IMR-90 (cell line): ENCODE data around the gene SGCA. TPM values are rescaled to one million over a fixed set of nuclear protein-coding genes. Genes with fewer than 3 reads are reported as not detected.
A peak's percentile ranks its signal among the peaks of the same experiment; 100 is the strongest.

Experiments used
- ATAC-seq: fragments of 200-7000 bp; cut with Tn5 transposase; 2 replicates; pipeline ENCODE4 v1.9.1; 2020; ENCODE audit warnings: low read depth, mild to moderate bottlenecking, moderate library complexity
- BruUV-seq: library from RNA; stranded (reverse); fragments of 400-500 nt; replicated peaks from 2 replicates; lab custom pipeline; 2021; lab: Mats Ljungman, UMichigan
- CTCF ChIA-PET: fragments of 300-600 bp; formaldehyde crosslinking; extraction: SDS; loops from one replicate; lab custom pipeline; 2021; ENCODE audit warnings: antibody characterized with exemption; lab: Yijun Ruan, JAX
- POLR2A ChIA-PET: fragments of 300-600 bp; sonication (Branson Sonifier 250); formaldehyde crosslinking; loops from one replicate; lab custom pipeline; 2022; ENCODE audit warnings: antibody characterized with exemption; ENCODE audit not compliant: unreplicated experiment; lab: Charles Lee
- DNase-seq: peaks from one replicate; pipeline ENCODE4 v3.0.0; 2013
- H2AFZ ChIP-seq: replicated peaks from 2 replicates; pipeline ENCODE3; 2013; ENCODE audit warnings: low read length, mild to moderate bottlenecking; ENCODE audit not compliant: poor library complexity
- H2AK5ac ChIP-seq: 2 replicates; pipeline ENCODE4 v1.6.1; 2013; ENCODE audit warnings: low read depth, low read length, inconsistent platforms
- H2AK9ac ChIP-seq: replicated peaks from 2 replicates; pipeline ENCODE3; 2013; ENCODE audit warnings: mild to moderate bottlenecking, low read depth, low read length, moderate library complexity; ENCODE audit not compliant: poor library complexity
- H2BK120ac ChIP-seq: 2 replicates; pipeline ENCODE4 v1.6.1; 2013; ENCODE audit warnings: low read depth, low read length, inconsistent platforms
- H2BK15ac ChIP-seq: 3 replicates; pipeline ENCODE4 v1.6.1; 2013; ENCODE audit warnings: low read depth, low read length, inconsistent platforms
- H2BK20ac ChIP-seq: 2 replicates; pipeline ENCODE4 v1.6.1; 2013; ENCODE audit warnings: low read depth, mild to moderate bottlenecking, inconsistent platforms, low read length, moderate library complexity
- H2BK5ac ChIP-seq: 2 replicates; pipeline ENCODE4 v1.6.1; 2013; ENCODE audit warnings: mild to moderate bottlenecking, low read depth, low read length, inconsistent platforms; ENCODE audit not compliant: poor library complexity, severe bottlenecking
- H3K14ac ChIP-seq: replicated peaks from 2 replicates; pipeline ENCODE4 v1.6.1; 2013; ENCODE audit warnings: low read depth, low read length, inconsistent platforms
- H3K18ac ChIP-seq: 2 replicates; pipeline ENCODE4 v1.6.1; 2013; ENCODE audit warnings: low read depth, low read length, control low read depth
- H3K23ac ChIP-seq: 2 replicates; pipeline ENCODE4 v1.6.1; 2013; ENCODE audit warnings: low read depth, low read length, inconsistent platforms
- H3K27ac ChIP-seq: 2 replicates; pipeline ENCODE4 v1.5.1; 2013; ENCODE audit warnings: mild to moderate bottlenecking, control low read depth, low read length; ENCODE audit not compliant: insufficient read depth
- H3K27me3 ChIP-seq: 2 replicates; pipeline ENCODE4 v1.6.1; 2013; ENCODE audit warnings: low read length; ENCODE audit not compliant: control insufficient read depth, insufficient read depth
- H3K36me3 ChIP-seq: 2 replicates; pipeline ENCODE4 v1.6.1; 2013; ENCODE audit warnings: low read length, mixed read lengths; ENCODE audit not compliant: control insufficient read depth, insufficient read depth
- H3K4ac ChIP-seq: 2 replicates; pipeline ENCODE4 v1.6.1; 2013; ENCODE audit warnings: low read depth, low read length, inconsistent platforms
- H3K4me1 ChIP-seq: 2 replicates; pipeline ENCODE4 v1.6.1; 2013; ENCODE audit warnings: low read length, mixed read lengths; ENCODE audit not compliant: control insufficient read depth, insufficient read depth
- H3K4me2 ChIP-seq: 2 replicates; pipeline ENCODE4 v1.6.1; 2013; ENCODE audit warnings: low read depth, mild to moderate bottlenecking, control low read depth, low read length, moderate library complexity
- H3K4me3 ChIP-seq: 2 replicates; pipeline ENCODE4 v1.5.1; 2013; ENCODE audit warnings: low read depth, mild to moderate bottlenecking, control low read depth, low read length, moderate library complexity; ENCODE audit not compliant: insufficient read depth
- H3K56ac ChIP-seq: 2 replicates; pipeline ENCODE4 v1.6.1; 2013; ENCODE audit warnings: low read length, inconsistent platforms; ENCODE audit not compliant: insufficient read depth; ENCODE audit errors: extremely low read depth
- H3K79me1 ChIP-seq, 2 experiments: 2 replicates each; pipeline ENCODE4 v1.6.1; 2013; ENCODE audit warnings: low read length in 2 of 2, inconsistent platforms in 1 of 2, low read depth in 1 of 2
- H3K9ac ChIP-seq: 2 replicates; pipeline ENCODE4 v1.6.1; 2013; ENCODE audit warnings: low read depth, low read length, control low read depth
- H3K9me1 ChIP-seq: 2 replicates; pipeline ENCODE4 v1.6.1; 2013; ENCODE audit warnings: low read length, inconsistent platforms; ENCODE audit not compliant: insufficient read depth
- H3K9me3 ChIP-seq: 2 replicates; pipeline ENCODE4 v1.6.1; 2013; ENCODE audit warnings: low read length; ENCODE audit not compliant: control insufficient read depth, insufficient read depth
- H4K20me1 ChIP-seq: 2 replicates; pipeline ENCODE4 v1.6.1; 2013; ENCODE audit warnings: low read length, inconsistent platforms; ENCODE audit not compliant: insufficient read depth
- H4K5ac ChIP-seq: 2 replicates; pipeline ENCODE4 v1.6.1; 2013; ENCODE audit warnings: mild to moderate bottlenecking, low read depth, low read length, control low read depth
- H4K8ac ChIP-seq, 2 experiments: 2 replicates each; pipeline ENCODE4 v1.6.1; 2013; ENCODE audit warnings: low read depth in 2 of 2, low read length in 2 of 2, control low read depth in 1 of 2, inconsistent platforms in 1 of 2
- H4K91ac ChIP-seq: 2 replicates; pipeline ENCODE4 v1.6.1; 2013; ENCODE audit warnings: low read depth, low read length, inconsistent platforms; ENCODE audit not compliant: insufficient read depth
- BHLHE40 ChIP-seq: fragments of 150-350 bp; IDR thresholded peaks from 2 replicates; pipeline ENCODE4 v1.6.1; 2016; ENCODE audit warnings: mild to moderate bottlenecking, low read depth, low read length
- CEBPB ChIP-seq: IDR thresholded peaks from 2 replicates; pipeline ENCODE4 v1.6.1; 2012; ENCODE audit warnings: low read depth, low read length, improper control_type of control experiment
- FOS ChIP-seq: fragments of 150-350 bp; IDR thresholded peaks from 2 replicates; pipeline ENCODE4 v1.6.1; 2016; ENCODE audit warnings: low read depth, low read length
- MXI1 ChIP-seq: IDR thresholded peaks from 2 replicates; pipeline ENCODE4 v1.6.1; 2012; ENCODE audit warnings: low read depth, mild to moderate bottlenecking, low read length, moderate library complexity, borderline replicate concordance
- POLR2A ChIP-seq: IDR thresholded peaks from 2 replicates; pipeline ENCODE4 v1.6.1; 2012; ENCODE audit warnings: mild to moderate bottlenecking, low read depth, low read length
- RAD21 ChIP-seq: IDR thresholded peaks from 2 replicates; pipeline ENCODE4 v1.6.1; 2012; ENCODE audit warnings: low read length, improper control_type of control experiment
- WGBS, 2 experiments: methylation state at CpG; one replicate each; pipeline versions ENCODE4 v1.1.5 to v1.1.7; 2013; ENCODE audit warnings: missing lambda C conversion rate in 2 of 2; ENCODE audit not compliant: insufficient read length in 1 of 2; ENCODE audit errors: extremely low coverage in 2 of 2; 5-methylcytosine and 5-hydroxymethylcytosine counted together
- dilution Hi-C: fragments of 300-500 bp; cut with HindIII; formaldehyde crosslinking; loops from one replicate; pipeline ENCODE4 v1.14.3; 2018; ENCODE audit warnings: low sequenced_read_pairs; ENCODE audit not compliant: unreplicated experiment
- in situ Hi-C: fragments of 300-500 bp; cut with MboI; formaldehyde crosslinking; loops from 3 replicates; pipeline ENCODE4 v1.14.3; 2019; ENCODE audit warnings: low sequenced_read_pairs, inconsistent platforms, mixed read lengths
- intact Hi-C: fragments of 100-400 bp; cut with micrococcal nuclease; formaldehyde crosslinking; loops from 2 replicates; pipeline ENCODE4 v1.10.0; 2022
- polyA plus RNA-seq, 3 experiments: library from polyadenylated mRNA; depleted of rRNA; stranded (reverse); fragments of >200 nt; gene quantifications; 2 replicates each; pipeline ENCODE4 v1.2.3, GENCODE V29; 2012; ENCODE audit warnings: low replicate concordance in 1 of 3
- total RNA-seq: library from RNA; depleted of rRNA; stranded (reverse); fragments of >200 nt; gene quantifications from 2 replicates; pipeline ENCODE4 v1.2.3, GENCODE V29; 2012
- TF ChIP-seq, protein P1 (sequence below): fragments of 150-350 bp; IDR thresholded peaks from 2 replicates; pipeline ENCODE4 v1.6.1; 2017; ENCODE audit warnings: mild to moderate bottlenecking, antibody characterized with exemption, low read length, low read depth

Gene SGCA
- total and polyA plus RNA-seq, 2 of the 4 experiments (the other 2 are of a cell fraction) = 0.19 TPM; not detected in 1

DNA sequence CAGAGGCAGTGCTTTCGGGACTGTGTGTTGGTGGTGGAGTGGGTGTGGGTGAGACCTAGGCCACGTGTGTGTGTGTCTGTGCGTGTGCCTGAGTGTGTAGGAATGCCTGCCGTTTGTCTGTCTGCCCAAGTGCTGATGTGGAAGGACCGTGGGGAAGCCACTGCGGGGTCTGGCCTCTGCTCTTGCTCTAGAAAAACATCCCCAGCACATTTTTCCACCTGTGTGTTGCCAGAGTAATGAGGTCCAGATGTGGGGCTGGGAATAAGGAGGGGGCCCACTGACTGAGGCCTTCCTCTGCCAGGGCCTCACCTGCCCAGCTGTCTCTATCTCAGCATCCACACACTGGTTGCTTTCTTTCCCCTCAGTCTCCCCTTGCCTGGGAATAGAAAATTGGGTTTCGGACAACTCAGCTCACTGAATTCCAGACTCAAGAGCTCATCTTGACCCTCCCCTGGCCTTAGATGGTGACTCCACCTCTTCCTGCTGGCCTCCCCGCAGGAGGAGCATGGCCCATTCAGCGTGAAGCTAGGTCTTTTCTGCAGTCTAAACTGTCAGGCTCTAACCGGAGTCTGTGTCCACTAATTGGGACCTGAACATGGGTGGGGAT is 7.6 kb downstream of the SGCA start:
- ChIA-PET POLR2A (interaction anchor here (1.0 to 1.6 kb wide), 5 partner anchors 27 to 94 kb away, joined by 4 to 6 read pairs (median 4); no protein-coding TSS in a partner anchor), CTCF (interaction anchor here (0.8 to 1.8 kb wide), 4 partner anchors 12 to 100 kb away, joined by 3 to 6 read pairs (median 6); partner anchors contain the start of gene TMEM92)
- H3K9me3 ChIP-seq = no peaks in the 10 kb centered on the region
- H3K9ac ChIP-seq = peak overlapping the region; percentile 63
- peak overlapping the region; percentile 94 for H3K4ac ChIP-seq
- ATAC-seq = peak; percentile 63
- H2BK20ac ChIP-seq = peak overlapping the region; percentile 96
- peak; percentile 95 for DNase-seq
- peak overlapping the region; percentile 8 for H3K4me2 ChIP-seq
- H3K4me1 ChIP-seq = peaks cover 31% of the 10 kb centered on the region
- H2BK5ac ChIP-seq = peak overlapping the region; percentile 92
- BruUV-seq = no TSS peak
- H4K91ac ChIP-seq = peak overlapping the region; percentile 93
- no peaks in the 10 kb centered on the region for H3K27me3 ChIP-seq
- dilution Hi-C loops (no loop called here), intact Hi-C loops (loop anchor here (1.0 to 2.0 kb wide), 2 partner anchors 100 to 117 kb away; no protein-coding TSS in a partner anchor), in situ Hi-C loops (loop anchor here (10.0 kb wide), 1 partner anchor 111 kb away; no protein-coding TSS in a partner anchor)
- peak overlapping the region; percentile 89; the same call in 2 of the 3 replicates for H2BK15ac ChIP-seq
- peaks cover 17 to 38% of the 10 kb centered on the region in 2 experiments; a peak in 3 of 4 replicates for H3K79me1 ChIP-seq
- peak overlapping the region; percentile 63 to 90 for H4K8ac ChIP-seq
- H3K4me3 ChIP-seq = no peak overlapping the region
- 0% methylated on average over 3 of the region's 10 CpGs; no CpG with 5 or more reads in 1 of the 2 experiments for WGBS, 2 experiments
- peak overlapping the region; percentile 71 for H3K18ac ChIP-seq
- peak overlapping the region; percentile 93 for H3K27ac ChIP-seq
- H2AK5ac ChIP-seq = peak overlapping the region; percentile 99
- peak overlapping the region; percentile 90 for H3K23ac ChIP-seq
- TF ChIP-seq MXI1 (peak; percentile 80), FOS (peak; percentile 53; the same call in 1 of the 2 replicates), POLR2A (peak; percentile 68), RAD21 (0 out of 2 replicates have a peak, but pooled peaks have one; percentile 5), BHLHE40 (no peak), CEBPB (no peak)
- TF ChIP-seq, protein P1, sequence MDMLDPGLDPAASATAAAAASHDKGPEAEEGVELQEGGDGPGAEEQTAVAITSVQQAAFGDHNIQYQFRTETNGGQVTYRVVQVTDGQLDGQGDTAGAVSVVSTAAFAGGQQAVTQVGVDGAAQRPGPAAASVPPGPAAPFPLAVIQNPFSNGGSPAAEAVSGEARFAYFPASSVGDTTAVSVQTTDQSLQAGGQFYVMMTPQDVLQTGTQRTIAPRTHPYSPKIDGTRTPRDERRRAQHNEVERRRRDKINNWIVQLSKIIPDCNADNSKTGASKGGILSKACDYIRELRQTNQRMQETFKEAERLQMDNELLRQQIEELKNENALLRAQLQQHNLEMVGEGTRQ = peak; percentile 49; the same call in 1 of the 2 replicates
- peak overlapping the region; percentile 89 for H3K14ac ChIP-seq
- peak overlapping the region; percentile 94 for H2BK120ac ChIP-seq
- H3K56ac ChIP-seq = peak overlapping the region; percentile 80
- peaks cover 11% of the 10 kb centered on the region for H3K36me3 ChIP-seq
- no peaks in the 10 kb centered on the region; the same call in 1 of the 2 replicates for H4K20me1 ChIP-seq
- peaks cover 23% of the 10 kb centered on the region for H3K9me1 ChIP-seq
- peak overlapping the region; percentile 43 for H4K5ac ChIP-seq
- H2AFZ ChIP-seq = peak overlapping the region; percentile 87
- peak overlapping the region; percentile 90 for H2AK9ac ChIP-seq
